WTC11 (cell line): ENCODE measurements around the gene TFB1M. TPM values are rescaled to one million over a fixed set of nuclear protein-coding genes. Genes with fewer than 3 reads are reported as not detected.

ENCODE experiments used
- ATAC-seq: fragments of 200-7000 bp; cut with Tn5 transposase; 2 replicates; pipeline ENCODE4 v1.10.0; 2021; ENCODE audit warnings: mild to moderate bottlenecking, moderate library complexity
- CTCF ChIA-PET: fragments of 300-600 bp; sonication (Branson Sonifier 250); formaldehyde crosslinking; loops from one replicate; lab custom pipeline; 2021; ENCODE audit warnings: antibody characterized with exemption; lab: Charles Lee
- POLR2A ChIA-PET: fragments of 350-600 bp; sonication (Branson Sonifier 250); formaldehyde crosslinking; loops from one replicate; lab custom pipeline; 2021; ENCODE audit warnings: antibody characterized with exemption; lab: Charles Lee
- DNase-seq: peaks from one replicate; pipeline ENCODE4 v3.0.0; 2021; ENCODE audit warnings: low spot score
- H3K27ac Mint-ChIP-seq: 2 replicates; pipeline ENCODE4 v1.8.0; 2021; ENCODE audit warnings: mixed read lengths
- H3K27me3 Mint-ChIP-seq: 2 replicates; pipeline ENCODE4 v1.8.0; 2021; ENCODE audit warnings: low read depth, mild to moderate bottlenecking, moderate library complexity, mixed read lengths
- H3K36me3 Mint-ChIP-seq: 2 replicates; pipeline ENCODE4 v1.8.0; 2021; ENCODE audit warnings: mixed read lengths
- H3K4me1 Mint-ChIP-seq: 2 replicates; pipeline ENCODE4 v1.8.0; 2022; ENCODE audit warnings: mixed read lengths
- H3K4me3 Mint-ChIP-seq: 2 replicates; pipeline ENCODE4 v1.8.0; 2021; ENCODE audit warnings: mild to moderate bottlenecking, moderate library complexity, mixed read lengths
- H3K9me3 Mint-ChIP-seq: 2 replicates; pipeline ENCODE4 v1.8.0; 2021; ENCODE audit warnings: mixed read lengths
- ATF2 ChIP-seq: sonication (generic); formaldehyde crosslinking; IDR thresholded peaks from 2 replicates; pipeline ENCODE4 v1.8.1; 2022; ENCODE audit warnings: low read depth, missing genetic modification reagents, borderline replicate concordance
- ATF6 ChIP-seq: sonication (generic); formaldehyde crosslinking; IDR thresholded peaks from 2 replicates; pipeline ENCODE4 v1.8.1; 2023; ENCODE audit warnings: mild to moderate bottlenecking, missing genetic modification reagents
- CBFB ChIP-seq: sonication (generic); formaldehyde crosslinking; IDR thresholded peaks from 2 replicates; pipeline ENCODE4 v1.8.1; 2022; ENCODE audit warnings: mild to moderate bottlenecking, low read depth, missing genetic modification reagents
- ETV6 ChIP-seq: sonication (generic); formaldehyde crosslinking; IDR thresholded peaks from 2 replicates; pipeline ENCODE4 v1.8.1; 2022; ENCODE audit warnings: mild to moderate bottlenecking, missing genetic modification reagents
- GABPB1 ChIP-seq: sonication (generic); formaldehyde crosslinking; IDR thresholded peaks from 2 replicates; pipeline ENCODE4 v1.8.1; 2023; ENCODE audit warnings: mild to moderate bottlenecking, missing genetic modification reagents
- NR2C2 ChIP-seq: sonication (generic); formaldehyde crosslinking; IDR thresholded peaks from 2 replicates; pipeline ENCODE4 v1.8.0; 2022; ENCODE audit warnings: mild to moderate bottlenecking, missing genetic modification reagents
- NR3C1 ChIP-seq: sonication (generic); formaldehyde crosslinking; conservative IDR thresholded peaks from 2 replicates; pipeline ENCODE4 v1.8.1; 2023; ENCODE audit warnings: low read depth, mild to moderate bottlenecking, missing genetic modification reagents
- RORB ChIP-seq: fragments of 250-450 bp; sonication (Bioruptor Pico); IDR thresholded peaks from 2 replicates; pipeline ENCODE4 v1.9.0; 2021; ENCODE audit warnings: mild to moderate bottlenecking
- SMAD3 ChIP-seq: sonication (generic); formaldehyde crosslinking; IDR thresholded peaks from 2 replicates; pipeline ENCODE4 v1.8.0; 2022; ENCODE audit warnings: missing genetic modification reagents, mild to moderate bottlenecking, borderline replicate concordance
- SOX15 ChIP-seq: fragments of 250-450 bp; sonication (Bioruptor Pico); IDR thresholded peaks from 2 replicates; pipeline ENCODE4 v1.9.0; 2021; ENCODE audit warnings: mild to moderate bottlenecking
- STAT6 ChIP-seq: sonication (generic); formaldehyde crosslinking; conservative IDR thresholded peaks from 2 replicates; pipeline ENCODE4 v1.8.1; 2023; ENCODE audit warnings: mild to moderate bottlenecking, low read depth, missing genetic modification reagents, moderate library complexity
- TEAD1 ChIP-seq: sonication (generic); formaldehyde crosslinking; IDR thresholded peaks from 2 replicates; pipeline ENCODE4 v1.8.0; 2022; ENCODE audit warnings: mild to moderate bottlenecking, missing genetic modification reagents
- ZNF138 ChIP-seq: sonication (generic); formaldehyde crosslinking; conservative IDR thresholded peaks from 2 replicates; pipeline ENCODE4 v1.8.1; 2022; ENCODE audit warnings: mild to moderate bottlenecking, moderate library complexity, missing genetic modification reagents
- ZNF232 ChIP-seq: sonication (generic); formaldehyde crosslinking; IDR thresholded peaks from 2 replicates; pipeline ENCODE4 v1.8.0; 2022; ENCODE audit warnings: mild to moderate bottlenecking, missing genetic modification reagents
- total RNA-seq: library from RNA; stranded (reverse); gene quantifications from 3 replicates; pipeline ENCODE4 v1.2.3, GENCODE V29; 2021
- TF ChIP-seq, protein P1 (sequence below): sonication (generic); formaldehyde crosslinking; IDR thresholded peaks from 2 replicates; pipeline ENCODE4 v1.8.1; 2022; ENCODE audit warnings: missing genetic modification reagents, borderline replicate concordance
- TF ChIP-seq, protein P2 (sequence below): fragments of 250-450 bp; sonication (Bioruptor Pico); IDR thresholded peaks from 2 replicates; pipeline ENCODE4 v2.1.2; 2022; ENCODE audit warnings: mild to moderate bottlenecking, moderate library complexity

TFB1M gene
- total RNA-seq, 1 experiment from 2014 or later, result 41.8 TPM

DNA sequence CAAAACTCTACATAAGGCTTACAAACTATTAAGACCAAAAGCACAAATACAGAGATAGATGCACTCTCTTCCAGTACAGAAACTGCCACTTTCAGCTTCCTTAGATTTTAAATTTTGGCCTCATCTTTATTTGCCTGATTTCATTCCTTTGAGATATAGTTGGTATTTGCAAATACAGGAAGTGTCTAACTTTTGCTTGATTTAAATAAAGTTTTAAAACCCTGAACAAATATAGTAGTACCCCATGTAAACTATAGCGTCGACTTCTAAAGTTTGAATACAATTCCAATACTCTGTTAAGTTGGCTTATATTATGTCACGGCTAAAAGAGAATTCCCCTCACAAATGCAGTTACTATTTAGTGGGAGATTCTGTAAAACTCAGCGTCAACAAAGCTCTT, 51.6 kb downstream of the TFB1M start:
- ChIA-PET CTCF (interaction anchor here (1.9 kb wide), 1 partner anchor 15 kb away, joined by 16 read pairs; no protein-coding TSS in a partner anchor), POLR2A (no interaction called here)
- DNase-seq (no peak), ATAC-seq (no peak)
- Mint-ChIP-seq H3K9me3 (peaks cover 6% of the 10 kb centered on the region; the same call in 1 of the 2 replicates), H3K4me3 (no peak overlapping the region), H3K4me1 (peaks cover 31% of the 10 kb centered on the region), H3K27me3 (no peaks in the 10 kb centered on the region), H3K27ac (peak overlapping the region; percentile 75), H3K36me3 (peaks cover 43% of the 10 kb centered on the region)
- TF ChIP-seq ZNF138 (CRISPR knock-in tag) (no peak), SMAD3 (CRISPR knock-in tag) (no peak), ZNF232 (CRISPR knock-in tag) (no peak), RORB (CRISPR knock-in tag) (no peak), NR3C1 (CRISPR knock-in tag) (no peak), ATF2 (CRISPR knock-in tag) (no peak)
- TF ChIP-seq, protein P1, sequence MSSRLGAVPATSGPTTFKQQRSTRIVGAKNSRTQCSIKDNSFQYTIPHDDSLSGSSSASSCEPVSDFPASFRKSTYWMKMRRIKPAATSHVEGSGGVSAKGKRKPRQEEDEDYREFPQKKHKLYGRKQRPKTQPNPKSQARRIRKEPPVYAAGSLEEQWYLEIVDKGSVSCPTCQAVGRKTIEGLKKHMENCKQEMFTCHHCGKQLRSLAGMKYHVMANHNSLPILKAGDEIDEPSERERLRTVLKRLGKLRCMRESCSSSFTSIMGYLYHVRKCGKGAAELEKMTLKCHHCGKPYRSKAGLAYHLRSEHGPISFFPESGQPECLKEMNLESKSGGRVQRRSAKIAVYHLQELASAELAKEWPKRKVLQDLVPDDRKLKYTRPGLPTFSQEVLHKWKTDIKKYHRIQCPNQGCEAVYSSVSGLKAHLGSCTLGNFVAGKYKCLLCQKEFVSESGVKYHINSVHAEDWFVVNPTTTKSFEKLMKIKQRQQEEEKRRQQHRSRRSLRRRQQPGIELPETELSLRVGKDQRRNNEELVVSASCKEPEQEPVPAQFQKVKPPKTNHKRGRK (CRISPR knock-in tag), result no peak

- peaks cover 31% of the 10 kb centered on the region for H3K4me1 Mint-ChIP-seq
- no peaks in the 10 kb centered on the region for H3K9me3 Mint-ChIP-seq
- POLR2A ChIA-PET, result no interaction called here
- DNase-seq, result peak; percentile 40
- CTCF ChIA-PET, result interaction anchor here (0.6 to 1.9 kb wide), 7 partner anchors 9 to 393 kb away, joined by 4 to 16 read pairs (median 4); no protein-coding TSS in a partner anchor
- H3K4me3 Mint-ChIP-seq, result no peak overlapping the region
- peak; percentile 94 for ATAC-seq
- peaks cover 48% of the 10 kb centered on the region for H3K36me3 Mint-ChIP-seq
- TF ChIP-seq ZNF232 (CRISPR knock-in tag), result no peak
- peak; percentile 71; the same call in 1 of the 2 replicates for TF ChIP-seq TEAD1
- no peaks in the 10 kb centered on the region for H3K27me3 Mint-ChIP-seq
- peak overlapping the region; percentile 81 for H3K27ac Mint-ChIP-seq
Measured at GRCh38 chr6:155261111-155261900, 53.0 kb downstream of the TFB1M start.

- ChIA-PET POLR2A (no interaction called here), CTCF (interaction anchor here (1.2 to 1.4 kb wide), 2 partner anchors 20 to 44 kb away, joined by 4 read pairs; no protein-coding TSS in a partner anchor)
- TF ChIP-seq ETV6 (CRISPR knock-in tag) (no peak), GABPB1 (CRISPR knock-in tag) (no peak)
- ATAC-seq (no peak), DNase-seq (no peak)
- H3K27ac Mint-ChIP-seq, result peak overlapping the region; percentile 81
- H3K4me1 Mint-ChIP-seq, result peaks cover 31% of the 10 kb centered on the region
- no peak overlapping the region for H3K4me3 Mint-ChIP-seq
- H3K36me3 Mint-ChIP-seq, result peaks cover 44% of the 10 kb centered on the region
- no peaks in the 10 kb centered on the region for H3K27me3 Mint-ChIP-seq
- no peaks in the 10 kb centered on the region for H3K9me3 Mint-ChIP-seq
Measured at GRCh38 chr6:155260686-155261085, 53.6 kb downstream of the TFB1M start.

- H3K36me3 Mint-ChIP-seq, result peaks cover 45% of the 10 kb centered on the region
- H3K9me3 Mint-ChIP-seq, result no peaks in the 10 kb centered on the region
- no peak overlapping the region for H3K27ac Mint-ChIP-seq
- no peak for ATAC-seq
- H3K4me1 Mint-ChIP-seq, result peaks cover 26% of the 10 kb centered on the region
- CTCF ChIA-PET, result interaction anchor here (0.5 to 3.4 kb wide), 2 partner anchors 12 to 56 kb away, joined by 3 to 14 read pairs; no protein-coding TSS in a partner anchor
- POLR2A ChIA-PET, result no interaction called here
- H3K4me3 Mint-ChIP-seq, result no peak overlapping the region
- no peaks in the 10 kb centered on the region for H3K27me3 Mint-ChIP-seq
- DNase-seq, result no peak
- no peak for TF ChIP-seq STAT6 (CRISPR knock-in tag)
- no peak for TF ChIP-seq SOX15 (CRISPR knock-in tag)
- TF ChIP-seq, protein P1 (CRISPR knock-in tag), result no peak
- TF ChIP-seq NR2C2 (CRISPR knock-in tag), result no peak
- TF ChIP-seq, protein P2, sequence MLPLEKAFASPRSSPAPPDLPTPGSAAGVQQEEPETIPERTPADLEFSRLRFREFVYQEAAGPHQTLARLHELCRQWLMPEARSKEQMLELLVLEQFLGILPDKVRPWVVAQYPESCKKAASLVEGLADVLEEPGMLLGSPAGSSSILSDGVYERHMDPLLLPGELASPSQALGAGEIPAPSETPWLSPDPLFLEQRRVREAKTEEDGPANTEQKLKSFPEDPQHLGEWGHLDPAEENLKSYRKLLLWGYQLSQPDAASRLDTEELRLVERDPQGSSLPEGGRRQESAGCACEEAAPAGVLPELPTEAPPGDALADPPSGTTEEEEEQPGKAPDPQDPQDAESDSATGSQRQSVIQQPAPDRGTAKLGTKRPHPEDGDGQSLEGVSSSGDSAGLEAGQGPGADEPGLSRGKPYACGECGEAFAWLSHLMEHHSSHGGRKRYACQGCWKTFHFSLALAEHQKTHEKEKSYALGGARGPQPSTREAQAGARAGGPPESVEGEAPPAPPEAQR (CRISPR knock-in tag), result no peak
- TF ChIP-seq CBFB (CRISPR knock-in tag), result no peak
- no peak for TF ChIP-seq ATF6 (CRISPR knock-in tag)
Measured at GRCh38 chr6:155259897-155260296, 54.4 kb downstream of the TFB1M start.
